H1 (cell line): ENCODE data around the gene RUVBL2. TPM values are rescaled to one million over a fixed set of nuclear protein-coding genes. Genes with fewer than 3 reads are reported as not detected.
"Not testable (repeated sequence)": the region's sequence is repeated elsewhere in the genome, so short reads cannot be mapped to it uniquely, and the experiment has no call there.

Experiments
- CTCF ChIA-PET: fragments of 300-600 bp; sonication (Branson Sonifier 250); formaldehyde crosslinking; loops from one replicate; lab custom pipeline; 2021; ENCODE audit not compliant: partially characterized antibody; lab: Charles Lee
- POLR2A ChIA-PET: fragments of 300-600 bp; sonication (Branson Sonifier 250); formaldehyde crosslinking; loops from one replicate; lab custom pipeline; 2021; ENCODE audit warnings: inconsistent platforms; ENCODE audit not compliant: partially characterized antibody; lab: Charles Lee
- DNase-seq, 2 experiments: peaks; one replicate each; pipeline versions ENCODE4 v3.0.0 to v3.0.0-alpha.2; 2010 to 2022; ENCODE audit warnings: low spot score in 2 of 2, low read depth in 1 of 2, mixed read lengths in 1 of 2
- FAIRE-seq: peaks from 2 replicates; lab custom pipeline; 2011; peaks lifted over from hg19 to GRCh38; lab: Jason Lieb, UNC
- H2AFZ ChIP-seq: 2 replicates; pipeline ENCODE4 v1.8.1; 2012; ENCODE audit warnings: low read length, inconsistent platforms
- H2AK5ac ChIP-seq: 2 replicates; pipeline ENCODE4 v1.6.1; 2013; ENCODE audit warnings: low read depth, low read length
- H2BK120ac ChIP-seq: replicated peaks from 2 replicates; pipeline ENCODE3; 2013; ENCODE audit warnings: low read depth, low read length, inconsistent platforms
- H2BK12ac ChIP-seq: 2 replicates; pipeline ENCODE4 v1.6.1; 2013; ENCODE audit warnings: low read depth, low read length
- H2BK15ac ChIP-seq: 2 replicates; pipeline ENCODE4 v1.6.1; 2013; ENCODE audit warnings: low read length
- H2BK20ac ChIP-seq: 2 replicates; pipeline ENCODE4 v1.6.1; 2013; ENCODE audit warnings: low read length
- H2BK5ac ChIP-seq: 2 replicates; pipeline ENCODE4 v1.6.1; 2013; ENCODE audit warnings: low read depth, low read length
- H3K14ac ChIP-seq: 2 replicates; pipeline ENCODE4 v1.6.1; 2013; ENCODE audit warnings: inconsistent platforms; ENCODE audit not compliant: insufficient read length
- H3K18ac ChIP-seq: 2 replicates; pipeline ENCODE4 v1.6.1; 2013; ENCODE audit warnings: low read length; ENCODE audit errors: extremely low read depth
- H3K23ac ChIP-seq: 2 replicates; pipeline ENCODE4 v1.6.1; 2013; ENCODE audit warnings: inconsistent platforms; ENCODE audit not compliant: insufficient read length
- H3K23me2 ChIP-seq: 2 replicates; pipeline ENCODE4 v1.6.1; 2013; ENCODE audit warnings: low read depth, low read length
- H3K27ac ChIP-seq: 2 replicates; pipeline ENCODE4 v1.6.1; 2011; ENCODE audit warnings: low read depth, low read length, inconsistent platforms
- H3K27me3 ChIP-seq, 4 experiments: replicated peaks in 1 of 4; 1 replicate in 1 of 4; 2 replicates in 3 of 4; pipeline versions ENCODE4 v1.6.1 to v1.8.1; 2011 to 2013; ENCODE audit warnings: low read length in 3 of 4, mild to moderate bottlenecking in 3 of 4, inconsistent platforms in 2 of 4, mixed read lengths in 2 of 4, moderate library complexity in 1 of 4; ENCODE audit not compliant: control insufficient read depth in 3 of 4, insufficient read depth in 3 of 4; ENCODE audit errors: extremely low read depth in 1 of 4
- H3K36me3 ChIP-seq, 4 experiments: 2 replicates each; pipeline versions ENCODE4 v1.6.1 to v1.8.1; 2011 to 2013; ENCODE audit warnings: mild to moderate bottlenecking in 4 of 4, low read length in 3 of 4, moderate library complexity in 2 of 4, control low read depth in 1 of 4, inconsistent platforms in 1 of 4; ENCODE audit not compliant: insufficient read depth in 4 of 4, control insufficient read depth in 2 of 4
- H3K4ac ChIP-seq: replicated peaks from 2 replicates; pipeline ENCODE3; 2013; ENCODE audit warnings: low read length, low read depth, mixed read lengths, inconsistent platforms; ENCODE audit not compliant: insufficient read length
- H3K4me1 ChIP-seq, 4 experiments: replicated peaks in 1 of 4; 1 replicate in 1 of 4; 2 replicates in 3 of 4; pipeline versions ENCODE4 v1.6.1 to v1.8.1; 2011 to 2013; ENCODE audit warnings: low read length in 3 of 4, inconsistent platforms in 2 of 4, mixed read lengths in 1 of 4; ENCODE audit not compliant: insufficient read depth in 4 of 4, control insufficient read depth in 3 of 4
- H3K4me2 ChIP-seq, 2 experiments: 2 replicates each; pipeline versions ENCODE4 v1.6.1 to v1.8.1; 2011 to 2013; ENCODE audit warnings: low read depth in 2 of 2, low read length in 2 of 2, control low read depth in 1 of 2, inconsistent platforms in 1 of 2, mild to moderate bottlenecking in 1 of 2; ENCODE audit not compliant: insufficient read depth in 1 of 2
- H3K4me3 ChIP-seq, 4 experiments: fragments of 200-600, 300-600 bp in 1 of 4; sonication (generic), shearing (Covaris generic), sonication (Bioruptor Twin) in 1 of 4; 2 replicates each; pipeline versions ENCODE4 v1.5.1 to v1.8.1; 2011 to 2016; ENCODE audit warnings: low read length in 4 of 4, low read depth in 3 of 4, control low read depth in 2 of 4, inconsistent platforms in 2 of 4, mild to moderate bottlenecking in 2 of 4, mixed read lengths in 1 of 4, moderate library complexity in 1 of 4; ENCODE audit not compliant: insufficient read depth in 2 of 4; ENCODE audit errors: extremely low read depth in 1 of 4
- H3K56ac ChIP-seq: replicated peaks from 2 replicates; pipeline ENCODE3; 2013; ENCODE audit warnings: low read depth, mild to moderate bottlenecking, mixed read lengths, low read length, inconsistent platforms; ENCODE audit not compliant: insufficient read length
- H3K79me1 ChIP-seq: 2 replicates; pipeline ENCODE4 v1.6.1; 2013; ENCODE audit warnings: low read depth, low read length, control low read depth
- H3K79me2 ChIP-seq, 2 experiments: 2 replicates each; pipeline versions ENCODE4 v1.6.1 to v1.8.1; 2012 to 2013; ENCODE audit warnings: low read length in 2 of 2, mild to moderate bottlenecking in 2 of 2, inconsistent platforms in 1 of 2; ENCODE audit not compliant: insufficient read depth in 2 of 2, control insufficient read depth in 1 of 2
- H3K9ac ChIP-seq, 4 experiments: replicated peaks in 1 of 4; 1 replicate in 1 of 4; 2 replicates in 3 of 4; pipeline versions ENCODE4 v1.6.1 to v1.8.1; 2011 to 2013; ENCODE audit warnings: low read depth in 3 of 4, low read length in 3 of 4, control low read depth in 2 of 4, mild to moderate bottlenecking in 2 of 4, moderate library complexity in 2 of 4, inconsistent platforms in 1 of 4; ENCODE audit errors: extremely low read depth in 1 of 4
- H3K9me3 ChIP-seq, 2 experiments: 2 replicates each; pipeline versions ENCODE4 v1.6.1 to v1.8.1; 2012 to 2013; ENCODE audit warnings: mild to moderate bottlenecking in 2 of 2, moderate library complexity in 2 of 2, control low read depth in 1 of 2, inconsistent platforms in 1 of 2, low read depth in 1 of 2, low read length in 1 of 2, mixed read lengths in 1 of 2; ENCODE audit not compliant: insufficient read depth in 2 of 2
- H4K20me1 ChIP-seq, 2 experiments: replicated peaks in 1 of 2; 2 replicates each; pipeline versions ENCODE3 to v1.8.1; 2011 to 2013; ENCODE audit warnings: inconsistent platforms in 2 of 2, low read length in 2 of 2, mild to moderate bottlenecking in 1 of 2; ENCODE audit not compliant: insufficient read depth in 2 of 2, control insufficient read depth in 1 of 2
- H4K5ac ChIP-seq: 2 replicates; pipeline ENCODE4 v1.6.1; 2013; ENCODE audit warnings: low read length, low read depth, mixed read lengths, inconsistent platforms; ENCODE audit not compliant: insufficient read length
- H4K8ac ChIP-seq: 2 replicates; pipeline ENCODE4 v1.8.0; 2013; ENCODE audit warnings: mild to moderate bottlenecking, moderate library complexity, low read length, inconsistent platforms; ENCODE audit not compliant: insufficient read depth; ENCODE audit errors: extremely low read depth
- H4K91ac ChIP-seq: replicated peaks from 2 replicates; pipeline ENCODE3; 2013; ENCODE audit warnings: low read length, mixed read lengths, inconsistent platforms; ENCODE audit not compliant: insufficient read length
- WGBS, 2 experiments: shearing (Covaris generic) in 1 of 2; methylation state at CpG; one replicate each; pipeline versions ENCODE4 v1.1.6 to v1.1.7; 2013 to 2015; ENCODE audit warnings: low lambda C conversion rate in 2 of 2, mixed read lengths in 2 of 2, inconsistent platforms in 1 of 2, low coverage in 1 of 2, missing lambda C conversion rate in 1 of 2; ENCODE audit not compliant: insufficient replicate concordance in 2 of 2, insufficient coverage in 1 of 2, insufficient read length in 1 of 2; ENCODE audit errors: extremely low coverage in 1 of 2, missing lambda C conversion rate in 1 of 2; 5-methylcytosine and 5-hydroxymethylcytosine counted together
- polyA plus RNA-seq, 7 experiments: library from polyadenylated mRNA; depleted of rRNA in 3 of 7; stranded (reverse) in 5 of 7; unstranded in 2 of 7; fragments of >200 nt in 5 of 7; fragments of 200-250 nt in 2 of 7; gene quantifications; 1 replicate in 5 of 7; 2 replicates in 1 of 7; 4 replicates in 1 of 7; pipeline versions ENCODE4 v1.2.1 to v1.2.3, GENCODE V29; 2011 to 2013; ENCODE audit warnings: missing spikeins in 2 of 7, mixed read lengths in 2 of 7
- total RNA-seq: library from RNA; stranded (reverse); fragmentation: NEBNext Ultra II Directional; extraction: Animal tissue kit (Norgen Biotek cat#: 25700); gene quantifications from 2 replicates; pipeline ENCODE4 v1.2.1, GENCODE V29; 2021

The RUVBL2 gene
- total and polyA plus RNA-seq, 2 of the 8 experiments (the other 6 are each of a cell fraction or from before 2014, with no cell fraction given), result 152 to 247 TPM

DNA sequence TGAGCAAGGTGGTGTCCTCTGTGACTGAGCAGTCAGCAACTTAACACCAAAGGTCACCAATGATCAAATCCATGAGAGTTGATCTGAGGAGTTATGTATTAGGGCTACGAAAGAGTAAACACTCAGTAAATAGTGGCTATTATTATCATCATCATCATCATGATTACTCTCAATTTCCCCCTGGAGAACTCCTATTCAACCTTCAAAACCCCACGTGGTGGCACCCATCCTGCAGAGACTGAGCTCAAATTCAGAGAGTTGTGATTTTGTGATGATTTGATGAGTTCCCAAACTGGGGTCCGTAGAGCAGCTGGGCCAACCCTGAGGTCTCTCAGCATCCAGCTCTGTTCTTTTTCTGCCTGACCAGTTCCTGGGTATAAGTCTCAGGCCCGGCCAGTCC lies 56.1 kb downstream of the RUVBL2 start:
- FAIRE-seq, H2BK15ac ChIP-seq, H3K4ac ChIP-seq, H3K79me1 ChIP-seq, H2BK20ac ChIP-seq, DNase-seq, H4K5ac ChIP-seq, H3K4me1 ChIP-seq, H2BK5ac ChIP-seq, H2BK120ac ChIP-seq, H3K18ac ChIP-seq, H3K23ac ChIP-seq, H3K4me2 ChIP-seq, H3K79me2 ChIP-seq, H4K91ac ChIP-seq, H3K56ac ChIP-seq, H3K9me3 ChIP-seq, H2AFZ ChIP-seq, H3K27ac ChIP-seq, POLR2A ChIA-PET, H3K23me2 ChIP-seq, H2AK5ac ChIP-seq, H3K4me3 ChIP-seq, H4K20me1 ChIP-seq, H3K9ac ChIP-seq, H3K14ac ChIP-seq, H3K27me3 ChIP-seq, H3K36me3 ChIP-seq, H4K8ac ChIP-seq, H2BK12ac ChIP-seq: not testable (repeated sequence)
- CTCF ChIA-PET, result interaction anchor here (1.2 kb wide), 1 partner anchor 50 kb away, joined by 3 read pairs; no protein-coding TSS in a partner anchor
- WGBS, 2 experiments, result 76% methylated on average over 3 of the region's 4 CpGs; no CpG with 5 or more reads in 1 of the 2 experiments

DNA sequence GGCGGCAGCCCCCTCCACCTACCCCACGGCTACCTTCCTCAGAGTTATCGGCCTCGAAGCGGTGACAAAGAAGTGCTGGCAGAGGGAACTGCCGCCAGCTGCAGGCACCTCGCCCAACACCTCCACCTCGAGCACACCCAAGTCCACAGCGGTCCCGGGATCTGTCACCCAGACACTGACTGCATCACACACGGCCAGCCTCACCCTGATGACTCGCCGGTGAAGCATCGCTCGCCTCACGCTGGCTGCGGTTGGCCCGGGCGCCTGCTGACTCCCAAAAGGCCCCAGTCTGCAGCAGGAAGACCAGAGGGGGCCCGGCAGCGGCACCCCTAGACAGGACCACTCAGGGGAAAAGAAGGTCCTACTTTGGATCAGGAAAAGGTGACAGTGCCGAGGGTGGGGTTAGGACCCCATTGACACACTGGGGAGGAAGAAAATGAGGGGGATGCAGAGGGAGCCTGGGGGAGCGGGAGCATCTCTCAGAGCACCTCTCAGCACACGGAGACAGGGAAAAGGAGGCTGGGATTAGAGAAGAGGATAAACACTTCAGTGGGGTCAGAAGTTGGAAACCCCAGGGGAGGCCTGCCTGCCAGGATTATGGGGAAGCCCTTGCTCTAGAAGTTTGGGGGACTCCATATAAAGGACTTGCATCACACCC lies 56.8 kb downstream of the RUVBL2 start:
- H3K4me2 ChIP-seq, H4K91ac ChIP-seq, H2BK20ac ChIP-seq, H3K27me3 ChIP-seq, H3K79me2 ChIP-seq, H3K79me1 ChIP-seq, H4K8ac ChIP-seq, H3K23me2 ChIP-seq, H3K4me1 ChIP-seq, H3K4ac ChIP-seq, H3K56ac ChIP-seq, H2BK120ac ChIP-seq, H3K36me3 ChIP-seq, POLR2A ChIA-PET, H4K5ac ChIP-seq, H3K23ac ChIP-seq, H2BK12ac ChIP-seq, H2AFZ ChIP-seq, H2BK15ac ChIP-seq, H3K14ac ChIP-seq, H3K9ac ChIP-seq, FAIRE-seq, H2BK5ac ChIP-seq, H3K18ac ChIP-seq, H4K20me1 ChIP-seq, H3K9me3 ChIP-seq, DNase-seq, H3K27ac ChIP-seq, H2AK5ac ChIP-seq, H3K4me3 ChIP-seq: not testable (repeated sequence)
- CTCF ChIA-PET, result interaction anchor here (0.6 kb wide), 1 partner anchor 625 kb away, joined by 3 read pairs; no protein-coding TSS in a partner anchor
- WGBS, 2 experiments, result 84% methylated on average over 24 of the region's 24 CpGs; no CpG with 5 or more reads in 1 of the 2 experiments
